Measurements from ENCODE around the gene SPATA9. TPM values are rescaled to one million over a fixed set of nuclear protein-coding genes. Genes with fewer than 3 reads are reported as not detected.
A peak's percentile ranks its signal among the peaks of the same experiment; 100 is the strongest.

The SPATA9 gene
- total RNA-seq, 2 donors from 2014 or later, result 0.37 to 0.40 TPM

DNA sequence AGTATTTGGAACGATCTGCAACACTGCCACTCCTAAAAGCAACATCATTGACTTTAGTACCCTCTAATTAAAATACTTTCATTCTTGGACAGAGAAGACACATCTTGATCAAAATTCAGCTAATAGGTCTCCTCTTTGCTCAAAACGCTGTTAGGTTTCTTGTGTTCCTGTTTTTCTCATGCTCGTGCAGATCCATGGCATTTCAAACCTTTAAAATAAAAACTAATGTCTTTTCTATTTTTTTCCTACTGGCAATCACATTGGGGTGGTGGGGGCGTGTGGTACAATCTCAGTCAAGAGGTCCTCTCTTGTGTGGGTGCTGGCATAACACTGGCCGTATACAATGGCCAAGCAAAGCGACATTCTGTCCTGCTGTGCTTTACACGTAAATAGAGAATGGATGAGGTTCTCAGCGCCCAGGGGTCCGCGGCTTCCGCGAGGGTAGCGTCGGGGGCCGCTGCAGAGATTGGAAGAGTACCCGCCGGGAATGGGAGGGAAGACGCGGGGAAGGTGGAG lies 63.2 kb downstream of the SPATA9 start:
- Histone ChIP-seq H3K9ac (ENCODE audit: low read depth in 2 of 2, low read length in 2 of 2) (peak overlapping the region; percentile 57 to 72), H3K27me3 (no peaks in the 10 kb centered on the region), H3K9me3 (no peaks in the 10 kb centered on the region), H3K36me3 (no peaks in the 10 kb centered on the region), H3K4me3 (peak overlapping the region; percentile 66), H3K4me1 (peaks cover 4% of the 10 kb centered on the region), H3K27ac (no peak overlapping the region)
- no peak for DNase-seq
- intact Hi-C loops (cut with DNase I), result no loop called here
- TF ChIP-seq, protein P1, sequence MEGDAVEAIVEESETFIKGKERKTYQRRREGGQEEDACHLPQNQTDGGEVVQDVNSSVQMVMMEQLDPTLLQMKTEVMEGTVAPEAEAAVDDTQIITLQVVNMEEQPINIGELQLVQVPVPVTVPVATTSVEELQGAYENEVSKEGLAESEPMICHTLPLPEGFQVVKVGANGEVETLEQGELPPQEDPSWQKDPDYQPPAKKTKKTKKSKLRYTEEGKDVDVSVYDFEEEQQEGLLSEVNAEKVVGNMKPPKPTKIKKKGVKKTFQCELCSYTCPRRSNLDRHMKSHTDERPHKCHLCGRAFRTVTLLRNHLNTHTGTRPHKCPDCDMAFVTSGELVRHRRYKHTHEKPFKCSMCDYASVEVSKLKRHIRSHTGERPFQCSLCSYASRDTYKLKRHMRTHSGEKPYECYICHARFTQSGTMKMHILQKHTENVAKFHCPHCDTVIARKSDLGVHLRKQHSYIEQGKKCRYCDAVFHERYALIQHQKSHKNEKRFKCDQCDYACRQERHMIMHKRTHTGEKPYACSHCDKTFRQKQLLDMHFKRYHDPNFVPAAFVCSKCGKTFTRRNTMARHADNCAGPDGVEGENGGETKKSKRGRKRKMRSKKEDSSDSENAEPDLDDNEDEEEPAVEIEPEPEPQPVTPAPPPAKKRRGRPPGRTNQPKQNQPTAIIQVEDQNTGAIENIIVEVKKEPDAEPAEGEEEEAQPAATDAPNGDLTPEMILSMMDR (IDR thresholded peaks at IDR 0.05), result no peak

GRCh38 chr5:95619096-95619495 lies 63.7 kb downstream of the SPATA9 start:
- Histone ChIP-seq H3K36me3 (no peaks in the 10 kb centered on the region), H3K27me3 (no peaks in the 10 kb centered on the region), H3K27ac (no peak overlapping the region), H3K4me1 (peaks cover 4% of the 10 kb centered on the region), H3K9me3 (no peaks in the 10 kb centered on the region), H3K4me3 (no peak overlapping the region), H3K9ac (ENCODE audit: low read depth in 2 of 2, low read length in 2 of 2) (peak overlapping the region in 1 of 2 donors; percentile 72)
- TF ChIP-seq, protein P1 (IDR thresholded peaks at IDR 0.05), result no peak
- DNase-seq, result no peak
- intact Hi-C loops (cut with DNase I), result no loop called here

DNA sequence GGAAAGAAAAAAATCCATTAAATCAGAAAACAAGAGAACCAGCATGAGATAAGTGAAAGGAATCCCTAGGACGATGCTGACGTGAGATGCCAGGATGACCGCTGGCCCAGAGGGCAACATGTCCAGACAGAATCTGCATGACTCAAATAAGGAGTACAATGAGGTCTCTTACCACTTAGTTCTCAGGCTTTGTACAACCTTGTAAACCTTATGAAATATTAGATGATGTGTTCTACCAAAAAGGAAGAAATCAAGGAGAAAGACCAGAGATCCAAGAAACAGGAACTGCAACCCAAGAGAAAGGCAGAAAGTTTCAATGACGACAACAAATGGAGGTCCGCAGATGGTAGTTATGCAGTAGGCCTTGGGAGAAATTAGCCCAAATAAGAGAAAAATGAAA lies 65.7 kb downstream of the SPATA9 start:
- intact Hi-C loops (cut with DNase I), result no loop called here
- TF ChIP-seq, protein P1 (IDR thresholded peaks at IDR 0.05), result no peak
- H3K4me3 ChIP-seq, result no peak overlapping the region

GRCh38 chr5:95615164-95615467 lies 67.7 kb downstream of the SPATA9 start:
- peaks cover 4% of the 10 kb centered on the region for H3K4me1 ChIP-seq
- no peak for DNase-seq
- H3K9ac ChIP-seq (ENCODE audit: low read depth in 2 of 2, low read length in 2 of 2), result no peak overlapping the region
- no peak overlapping the region for H3K4me3 ChIP-seq
- no peaks in the 10 kb centered on the region for H3K27me3 ChIP-seq
- H3K36me3 ChIP-seq, result no peaks in the 10 kb centered on the region
- intact Hi-C loops (cut with DNase I), result no loop called here
- no peaks in the 10 kb centered on the region for H3K9me3 ChIP-seq
- TF ChIP-seq, protein P1 (IDR thresholded peaks at IDR 0.05), result no peak
- H3K27ac ChIP-seq, result no peak overlapping the region

More for the DNA sequence above, 65.7 kb downstream of the SPATA9 start:
- no peak overlapping the region for H3K9ac ChIP-seq (ENCODE audit: low read depth in 2 of 2, low read length in 2 of 2)
- H3K36me3 ChIP-seq, result no peaks in the 10 kb centered on the region
- H3K27ac ChIP-seq, result no peak overlapping the region
- DNase-seq, result no peak
- H3K9me3 ChIP-seq, result no peaks in the 10 kb centered on the region
- peaks cover 4% of the 10 kb centered on the region for H3K4me1 ChIP-seq
- no peaks in the 10 kb centered on the region for H3K27me3 ChIP-seq

GRCh38 chr5:95613514-95613913 lies 69.3 kb downstream of the SPATA9 start:
- no peaks in the 10 kb centered on the region for H3K9me3 ChIP-seq
- intact Hi-C loops (cut with DNase I), result no loop called here
- H3K27ac ChIP-seq, result no peak overlapping the region
- no peak overlapping the region for H3K9ac ChIP-seq (ENCODE audit: low read depth in 2 of 2, low read length in 2 of 2)
- no peak overlapping the region for H3K4me3 ChIP-seq
- H3K4me1 ChIP-seq, result no peaks in the 10 kb centered on the region
- H3K27me3 ChIP-seq, result no peaks in the 10 kb centered on the region
- TF ChIP-seq, protein P1 (IDR thresholded peaks at IDR 0.05), result no peak
- no peak for DNase-seq
- H3K36me3 ChIP-seq, result no peaks in the 10 kb centered on the region
